Left hindlimb (tissue), 1 donor: Measurements from ENCODE around the gene PAM16.
"Not testable (repeated sequence)": the region's sequence is repeated elsewhere in the genome, so short reads cannot be mapped to it uniquely, and the experiment has no call there.

ENCODE experiments used
- DNase-seq: peaks from one replicate; pipeline ENCODE4 v3.0.0-alpha.2; 2018

The PAM16 gene

GRCh38 chr16:4350787-4351659, at the start of gene PAM16:
Gene PAM16, minus strand, starts transcription at chr16:4351321. Its CDS starts 87 bp downstream, at chr16:4351234.
- DNase-seq, result peak; percentile 97

- peak; percentile 29 for DNase-seq
These were observed 48.0 kb upstream of the PAM16 start for GRCh38 chr16:4399001-4399730.

- peak; percentile 26 for DNase-seq
These were observed 44.1 kb upstream of the PAM16 start for GRCh38 chr16:4395055-4395726.

- not testable (repeated sequence) for DNase-seq
These were observed 42.7 kb upstream of the PAM16 start for GRCh38 chr16:4393850-4394249.

GRCh38 chr16:4393240-4393600, 42.1 kb upstream of the PAM16 start:
- DNase-seq, result peak; percentile 61

GRCh38 chr16:4392382-4393239, 41.5 kb upstream of the PAM16 start:
- DNase-seq, result peak; percentile 89

GRCh38 chr16:4391631-4392381, 40.7 kb upstream of the PAM16 start:
- peak; percentile 67 for DNase-seq

GRCh38 chr16:4390266-4391260, 39.4 kb upstream of the PAM16 start:
- DNase-seq, result no peak

GRCh38 chr16:4389051-4389955, 38.2 kb upstream of the PAM16 start:
- DNase-seq, result peak; percentile 56

- DNase-seq, result peak; percentile 48
These were observed 37.3 kb upstream of the PAM16 start for GRCh38 chr16:4388271-4389021.

- peak; percentile 36 for DNase-seq
These were observed 36.7 kb upstream of the PAM16 start for GRCh38 chr16:4387781-4388180.

- peak; percentile 45 for DNase-seq
These were observed 35.9 kb upstream of the PAM16 start for GRCh38 chr16:4386951-4387565.

- DNase-seq, result no peak
These were observed 35.3 kb upstream of the PAM16 start for GRCh38 chr16:4386451-4386805.

GRCh38 chr16:4385789-4386450, 34.8 kb upstream of the PAM16 start:
- peak; percentile 80 for DNase-seq

GRCh38 chr16:4385066-4385788, 34.1 kb upstream of the PAM16 start:
- DNase-seq, result no peak

- DNase-seq, result peak; percentile 90
These were observed 33.4 kb upstream of the PAM16 start for GRCh38 chr16:4384509-4384942.
